H1 (cell line): ENCODE data around the gene CBFA2T2. TPM values are rescaled to one million over a fixed set of nuclear protein-coding genes. Genes with fewer than 3 reads are reported as not detected.
"Not testable (repeated sequence)": the region's sequence is repeated elsewhere in the genome, so short reads cannot be mapped to it uniquely, and the experiment has no call there.

ENCODE experiments used
- CTCF ChIA-PET: fragments of 300-600 bp; sonication (Branson Sonifier 250); formaldehyde crosslinking; loops from one replicate; lab custom pipeline; 2021; ENCODE audit not compliant: partially characterized antibody; lab: Charles Lee
- POLR2A ChIA-PET: fragments of 300-600 bp; sonication (Branson Sonifier 250); formaldehyde crosslinking; loops from one replicate; lab custom pipeline; 2021; ENCODE audit warnings: inconsistent platforms; ENCODE audit not compliant: partially characterized antibody; lab: Charles Lee
- DNase-seq, 2 experiments: peaks; one replicate each; pipeline versions ENCODE4 v3.0.0 to v3.0.0-alpha.2; 2010 to 2022; ENCODE audit warnings: low spot score in 2 of 2, low read depth in 1 of 2, mixed read lengths in 1 of 2
- FAIRE-seq: peaks from 2 replicates; lab custom pipeline; 2011; peaks lifted over from hg19 to GRCh38; lab: Jason Lieb, UNC
- H2AFZ ChIP-seq: 2 replicates; pipeline ENCODE4 v1.8.1; 2012; ENCODE audit warnings: low read length, inconsistent platforms
- H2AK5ac ChIP-seq: 2 replicates; pipeline ENCODE4 v1.6.1; 2013; ENCODE audit warnings: low read depth, low read length
- H2BK120ac ChIP-seq: replicated peaks from 2 replicates; pipeline ENCODE3; 2013; ENCODE audit warnings: low read depth, low read length, inconsistent platforms
- H2BK12ac ChIP-seq: 2 replicates; pipeline ENCODE4 v1.6.1; 2013; ENCODE audit warnings: low read depth, low read length
- H2BK15ac ChIP-seq: 2 replicates; pipeline ENCODE4 v1.6.1; 2013; ENCODE audit warnings: low read length
- H2BK20ac ChIP-seq: 2 replicates; pipeline ENCODE4 v1.6.1; 2013; ENCODE audit warnings: low read length
- H2BK5ac ChIP-seq: 2 replicates; pipeline ENCODE4 v1.6.1; 2013; ENCODE audit warnings: low read depth, low read length
- H3K14ac ChIP-seq: 2 replicates; pipeline ENCODE4 v1.6.1; 2013; ENCODE audit warnings: inconsistent platforms; ENCODE audit not compliant: insufficient read length
- H3K18ac ChIP-seq: 2 replicates; pipeline ENCODE4 v1.6.1; 2013; ENCODE audit warnings: low read length; ENCODE audit errors: extremely low read depth
- H3K23ac ChIP-seq: 2 replicates; pipeline ENCODE4 v1.6.1; 2013; ENCODE audit warnings: inconsistent platforms; ENCODE audit not compliant: insufficient read length
- H3K23me2 ChIP-seq: 2 replicates; pipeline ENCODE4 v1.6.1; 2013; ENCODE audit warnings: low read depth, low read length
- H3K27ac ChIP-seq: 2 replicates; pipeline ENCODE4 v1.6.1; 2011; ENCODE audit warnings: low read depth, low read length, inconsistent platforms
- H3K27me3 ChIP-seq, 4 experiments: replicated peaks in 1 of 4; 1 replicate in 1 of 4; 2 replicates in 3 of 4; pipeline versions ENCODE4 v1.6.1 to v1.8.1; 2011 to 2013; ENCODE audit warnings: low read length in 3 of 4, mild to moderate bottlenecking in 3 of 4, inconsistent platforms in 2 of 4, mixed read lengths in 2 of 4, moderate library complexity in 1 of 4; ENCODE audit not compliant: control insufficient read depth in 3 of 4, insufficient read depth in 3 of 4; ENCODE audit errors: extremely low read depth in 1 of 4
- H3K36me3 ChIP-seq, 4 experiments: 2 replicates each; pipeline versions ENCODE4 v1.6.1 to v1.8.1; 2011 to 2013; ENCODE audit warnings: mild to moderate bottlenecking in 4 of 4, low read length in 3 of 4, moderate library complexity in 2 of 4, control low read depth in 1 of 4, inconsistent platforms in 1 of 4; ENCODE audit not compliant: insufficient read depth in 4 of 4, control insufficient read depth in 2 of 4
- H3K4ac ChIP-seq: replicated peaks from 2 replicates; pipeline ENCODE3; 2013; ENCODE audit warnings: low read length, low read depth, mixed read lengths, inconsistent platforms; ENCODE audit not compliant: insufficient read length
- H3K4me1 ChIP-seq, 4 experiments: replicated peaks in 1 of 4; 1 replicate in 1 of 4; 2 replicates in 3 of 4; pipeline versions ENCODE4 v1.6.1 to v1.8.1; 2011 to 2013; ENCODE audit warnings: low read length in 3 of 4, inconsistent platforms in 2 of 4, mixed read lengths in 1 of 4; ENCODE audit not compliant: insufficient read depth in 4 of 4, control insufficient read depth in 3 of 4
- H3K4me2 ChIP-seq, 2 experiments: 2 replicates each; pipeline versions ENCODE4 v1.6.1 to v1.8.1; 2011 to 2013; ENCODE audit warnings: low read depth in 2 of 2, low read length in 2 of 2, control low read depth in 1 of 2, inconsistent platforms in 1 of 2, mild to moderate bottlenecking in 1 of 2; ENCODE audit not compliant: insufficient read depth in 1 of 2
- H3K4me3 ChIP-seq, 4 experiments: fragments of 200-600, 300-600 bp in 1 of 4; sonication (generic), shearing (Covaris generic), sonication (Bioruptor Twin) in 1 of 4; 2 replicates each; pipeline versions ENCODE4 v1.5.1 to v1.8.1; 2011 to 2016; ENCODE audit warnings: low read length in 4 of 4, low read depth in 3 of 4, control low read depth in 2 of 4, inconsistent platforms in 2 of 4, mild to moderate bottlenecking in 2 of 4, mixed read lengths in 1 of 4, moderate library complexity in 1 of 4; ENCODE audit not compliant: insufficient read depth in 2 of 4; ENCODE audit errors: extremely low read depth in 1 of 4
- H3K56ac ChIP-seq: replicated peaks from 2 replicates; pipeline ENCODE3; 2013; ENCODE audit warnings: low read depth, mild to moderate bottlenecking, mixed read lengths, low read length, inconsistent platforms; ENCODE audit not compliant: insufficient read length
- H3K79me1 ChIP-seq: 2 replicates; pipeline ENCODE4 v1.6.1; 2013; ENCODE audit warnings: low read depth, low read length, control low read depth
- H3K79me2 ChIP-seq, 2 experiments: 2 replicates each; pipeline versions ENCODE4 v1.6.1 to v1.8.1; 2012 to 2013; ENCODE audit warnings: low read length in 2 of 2, mild to moderate bottlenecking in 2 of 2, inconsistent platforms in 1 of 2; ENCODE audit not compliant: insufficient read depth in 2 of 2, control insufficient read depth in 1 of 2
- H3K9ac ChIP-seq, 4 experiments: replicated peaks in 1 of 4; 1 replicate in 1 of 4; 2 replicates in 3 of 4; pipeline versions ENCODE4 v1.6.1 to v1.8.1; 2011 to 2013; ENCODE audit warnings: low read depth in 3 of 4, low read length in 3 of 4, control low read depth in 2 of 4, mild to moderate bottlenecking in 2 of 4, moderate library complexity in 2 of 4, inconsistent platforms in 1 of 4; ENCODE audit errors: extremely low read depth in 1 of 4
- H3K9me3 ChIP-seq, 2 experiments: 2 replicates each; pipeline versions ENCODE4 v1.6.1 to v1.8.1; 2012 to 2013; ENCODE audit warnings: mild to moderate bottlenecking in 2 of 2, moderate library complexity in 2 of 2, control low read depth in 1 of 2, inconsistent platforms in 1 of 2, low read depth in 1 of 2, low read length in 1 of 2, mixed read lengths in 1 of 2; ENCODE audit not compliant: insufficient read depth in 2 of 2
- H4K20me1 ChIP-seq, 2 experiments: replicated peaks in 1 of 2; 2 replicates each; pipeline versions ENCODE3 to v1.8.1; 2011 to 2013; ENCODE audit warnings: inconsistent platforms in 2 of 2, low read length in 2 of 2, mild to moderate bottlenecking in 1 of 2; ENCODE audit not compliant: insufficient read depth in 2 of 2, control insufficient read depth in 1 of 2
- H4K5ac ChIP-seq: 2 replicates; pipeline ENCODE4 v1.6.1; 2013; ENCODE audit warnings: low read length, low read depth, mixed read lengths, inconsistent platforms; ENCODE audit not compliant: insufficient read length
- H4K8ac ChIP-seq: 2 replicates; pipeline ENCODE4 v1.8.0; 2013; ENCODE audit warnings: mild to moderate bottlenecking, moderate library complexity, low read length, inconsistent platforms; ENCODE audit not compliant: insufficient read depth; ENCODE audit errors: extremely low read depth
- H4K91ac ChIP-seq: replicated peaks from 2 replicates; pipeline ENCODE3; 2013; ENCODE audit warnings: low read length, mixed read lengths, inconsistent platforms; ENCODE audit not compliant: insufficient read length
- ATF3 ChIP-seq: IDR thresholded peaks from 2 replicates; pipeline ENCODE4 v1.6.1; 2011; ENCODE audit warnings: low read depth, mild to moderate bottlenecking, low read length; ENCODE audit not compliant: insufficient read depth
- WGBS, 2 experiments: shearing (Covaris generic) in 1 of 2; methylation state at CpG; one replicate each; pipeline versions ENCODE4 v1.1.6 to v1.1.7; 2013 to 2015; ENCODE audit warnings: low lambda C conversion rate in 2 of 2, mixed read lengths in 2 of 2, inconsistent platforms in 1 of 2, low coverage in 1 of 2, missing lambda C conversion rate in 1 of 2; ENCODE audit not compliant: insufficient replicate concordance in 2 of 2, insufficient coverage in 1 of 2, insufficient read length in 1 of 2; ENCODE audit errors: extremely low coverage in 1 of 2, missing lambda C conversion rate in 1 of 2; 5-methylcytosine and 5-hydroxymethylcytosine counted together
- polyA plus RNA-seq, 7 experiments: library from polyadenylated mRNA; depleted of rRNA in 3 of 7; stranded (reverse) in 5 of 7; unstranded in 2 of 7; fragments of >200 nt in 5 of 7; fragments of 200-250 nt in 2 of 7; gene quantifications; 1 replicate in 5 of 7; 2 replicates in 1 of 7; 4 replicates in 1 of 7; pipeline versions ENCODE4 v1.2.1 to v1.2.3, GENCODE V29; 2011 to 2013; ENCODE audit warnings: missing spikeins in 2 of 7, mixed read lengths in 2 of 7
- total RNA-seq: library from RNA; stranded (reverse); fragmentation: NEBNext Ultra II Directional; extraction: Animal tissue kit (Norgen Biotek cat#: 25700); gene quantifications from 2 replicates; pipeline ENCODE4 v1.2.1, GENCODE V29; 2021

The CBFA2T2 gene
- total and polyA plus RNA-seq, 2 of the 8 experiments (the other 6 are each of a cell fraction or from before 2014, with no cell fraction given) = 11.6 to 12.9 TPM

- TF ChIP-seq ATF3 = no peak
These were observed at the start of gene CBFA2T2 (continued) for GRCh38 chr20:33490023-33490933.

DNA sequence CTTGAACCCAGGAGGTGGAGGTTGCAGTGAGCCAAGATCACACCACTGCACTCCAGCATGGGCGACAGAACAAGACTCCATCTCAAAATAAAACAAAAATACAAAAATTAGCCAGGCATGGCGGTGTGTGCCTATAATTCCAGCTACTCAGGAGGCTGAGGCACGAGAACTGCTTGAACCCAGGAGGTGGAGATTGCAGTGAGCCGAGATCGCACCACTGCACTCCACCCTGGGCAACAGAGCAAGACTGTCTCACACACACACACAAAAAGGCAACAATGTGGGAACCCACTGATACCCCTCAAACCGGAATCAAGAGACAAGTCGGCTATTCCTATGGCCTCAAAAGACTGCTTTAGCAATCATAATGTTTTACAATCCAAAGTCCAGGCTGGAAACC is 49.3 kb upstream of the CBFA2T2 start:
- CTCF ChIA-PET = interaction anchor here (0.6 to 0.7 kb wide), 2 partner anchors 64 to 141 kb away, joined by 3 read pairs; no protein-coding TSS in a partner anchor
- H3K4ac ChIP-seq = not testable (repeated sequence)

More for the DNA sequence above, 49.3 kb upstream of the CBFA2T2 start:
- H3K23ac ChIP-seq, H2BK20ac ChIP-seq, H4K20me1 ChIP-seq, H2BK15ac ChIP-seq, H3K4me2 ChIP-seq, FAIRE-seq, H3K14ac ChIP-seq, H2AK5ac ChIP-seq, H3K4me1 ChIP-seq, H4K5ac ChIP-seq, H3K56ac ChIP-seq, H3K36me3 ChIP-seq, H3K9me3 ChIP-seq, POLR2A ChIA-PET, H2BK120ac ChIP-seq, H3K23me2 ChIP-seq, H2BK12ac ChIP-seq, H2BK5ac ChIP-seq, H3K79me1 ChIP-seq, H4K91ac ChIP-seq, H4K8ac ChIP-seq, H3K4me3 ChIP-seq, H3K27ac ChIP-seq, H3K18ac ChIP-seq, H2AFZ ChIP-seq, DNase-seq, H3K9ac ChIP-seq, H3K79me2 ChIP-seq: not testable (repeated sequence)
- H3K27me3 ChIP-seq = peaks cover 3 to 18% (median 15%) of the 10 kb centered on the region in 4 experiments
- WGBS, 2 experiments = 91% methylated on average over 7 of the region's 7 CpGs; no CpG with 5 or more reads in 1 of the 2 experiments
